Hypothalamus (tissue), 51 donors: ENCODE measurements around the gene GTPBP1.

Experiments used
- DNase-seq, 51 donors: peaks; one replicate each; lab custom pipeline; 2025; lab: John Stamatoyannopoulos, UW

GTPBP1 gene

DNA sequence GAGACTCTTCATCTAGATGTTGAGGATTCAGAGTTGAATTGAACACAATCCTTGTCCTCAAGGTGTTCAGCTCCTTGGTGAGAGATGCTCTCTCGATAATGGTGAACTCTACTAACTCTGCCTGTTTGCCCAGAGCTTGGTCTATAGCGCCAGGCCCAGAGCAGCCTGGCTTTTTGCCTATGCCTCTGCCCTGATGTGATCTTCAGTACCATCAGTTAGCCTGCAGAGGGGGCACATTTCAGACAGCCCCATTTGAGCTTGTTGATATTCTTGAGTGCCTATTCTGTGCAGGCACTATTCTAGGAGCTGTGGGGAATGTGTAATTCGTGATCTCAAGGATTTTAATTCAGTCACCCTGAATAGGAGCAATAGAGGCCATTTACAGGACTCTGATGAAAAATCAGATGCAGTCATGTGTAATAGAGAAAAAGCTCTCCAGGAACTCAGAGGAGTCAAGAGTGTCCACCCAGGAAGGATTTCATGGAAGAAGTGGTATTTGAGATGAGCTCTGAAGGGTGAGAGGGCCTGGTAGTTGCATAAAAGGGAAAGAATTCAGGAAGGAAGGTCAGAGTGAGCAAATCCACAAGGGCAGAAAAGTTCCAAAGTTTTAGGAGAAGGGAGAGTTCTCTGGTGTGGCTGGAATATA is 19.3 kb downstream of the GTPBP1 start:
- DNase-seq, result peak in 21 of 51 donors; percentile 11 to 75 (median 51)

DNA sequence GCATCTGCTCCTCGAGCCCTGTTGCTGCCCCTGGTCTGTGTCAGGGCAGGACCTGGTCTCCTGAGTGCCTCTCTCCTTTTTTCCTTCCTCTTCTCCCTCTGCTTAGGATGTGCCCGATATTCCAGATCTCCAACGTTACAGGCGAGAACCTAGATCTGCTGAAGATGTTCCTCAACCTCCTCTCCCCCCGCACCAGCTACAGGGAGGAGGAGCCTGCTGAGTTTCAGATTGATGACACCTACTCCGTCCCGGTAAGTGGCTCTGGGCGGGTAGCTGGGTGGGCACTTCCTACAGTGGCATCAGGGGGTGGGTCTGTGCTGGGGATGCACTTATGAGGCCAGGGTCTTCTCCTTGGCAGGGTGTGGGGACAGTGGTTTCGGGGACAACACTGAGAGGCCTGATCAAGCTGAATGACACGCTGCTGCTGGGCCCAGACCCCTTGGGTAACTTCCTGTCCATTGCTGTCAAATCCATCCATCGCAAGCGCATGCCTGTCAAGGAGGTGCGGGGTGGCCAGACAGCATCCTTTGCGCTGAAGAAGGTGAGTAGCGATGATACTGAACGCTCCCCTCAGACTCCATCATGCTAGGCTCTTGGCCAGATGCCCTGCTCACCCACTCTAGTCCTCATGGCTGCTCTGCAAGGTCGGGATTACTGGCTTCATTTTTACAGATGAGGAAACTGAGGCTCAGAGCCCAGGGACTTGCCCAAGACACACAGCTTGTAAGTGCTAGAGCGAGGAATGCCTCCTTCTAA is 20.3 kb downstream of the GTPBP1 start:
- DNase-seq, result no peak

DNA sequence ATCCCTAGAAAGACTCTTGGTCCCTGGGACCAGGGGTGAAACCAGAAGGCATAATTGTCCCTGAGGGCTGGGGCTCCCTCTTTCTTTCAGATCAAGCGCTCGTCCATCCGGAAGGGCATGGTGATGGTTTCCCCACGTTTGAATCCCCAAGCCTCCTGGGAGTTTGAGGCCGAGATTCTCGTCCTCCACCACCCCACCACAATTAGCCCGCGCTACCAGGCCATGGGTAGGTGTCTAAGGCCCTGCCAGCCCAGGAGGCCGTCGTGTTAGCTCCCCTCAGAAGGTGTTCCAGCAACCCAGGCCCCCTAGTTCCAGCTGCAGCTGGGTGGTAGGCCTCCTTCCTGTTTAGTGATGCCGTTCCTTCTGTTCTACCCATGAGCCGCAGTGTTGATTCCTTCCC is 21.4 kb downstream of the GTPBP1 start:
- no peak for DNase-seq

DNA sequence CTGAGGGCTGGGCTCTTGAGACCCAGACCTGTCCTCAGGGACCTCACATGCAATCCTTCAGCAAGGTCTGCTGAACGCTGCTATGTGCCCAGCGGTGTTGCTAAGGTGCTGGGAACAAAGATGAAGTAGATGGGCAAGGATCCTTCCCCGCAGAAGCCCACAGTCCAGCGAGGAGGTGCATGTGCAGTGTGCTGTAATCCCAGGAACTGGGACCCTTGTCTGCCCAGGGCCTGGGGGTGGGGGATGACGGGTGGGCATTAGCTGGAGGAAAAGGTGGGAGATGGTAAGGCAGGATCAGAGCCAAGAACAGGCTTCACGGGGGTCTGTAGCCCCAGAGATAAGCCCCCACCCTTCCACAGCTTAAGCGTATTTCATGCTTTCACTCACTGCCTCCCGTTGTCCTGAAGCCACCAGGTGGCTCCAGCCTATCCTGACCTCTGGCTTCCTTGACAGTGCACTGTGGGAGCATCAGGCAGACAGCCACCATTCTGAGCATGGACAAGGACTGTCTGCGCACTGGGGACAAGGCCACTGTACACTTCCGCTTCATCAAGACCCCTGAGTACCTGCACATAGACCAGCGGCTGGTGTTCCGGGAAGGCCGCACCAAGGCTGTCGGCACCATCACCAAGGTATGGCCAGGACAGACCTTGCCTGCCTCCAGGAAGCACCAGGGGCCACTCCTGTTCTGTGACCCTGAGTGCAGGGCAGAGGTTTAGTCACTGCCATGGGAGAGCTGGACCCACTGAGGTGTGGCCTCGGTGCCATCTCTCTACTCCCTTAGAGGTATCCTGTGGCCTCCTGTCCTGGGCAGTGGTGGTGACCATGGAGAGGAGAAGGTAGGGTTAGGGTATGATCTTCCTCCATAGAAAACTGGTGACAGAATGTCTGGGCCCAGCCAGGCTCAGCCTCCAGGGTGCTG is 22.0 kb downstream of the GTPBP1 start:
- no peak for DNase-seq

DNA sequence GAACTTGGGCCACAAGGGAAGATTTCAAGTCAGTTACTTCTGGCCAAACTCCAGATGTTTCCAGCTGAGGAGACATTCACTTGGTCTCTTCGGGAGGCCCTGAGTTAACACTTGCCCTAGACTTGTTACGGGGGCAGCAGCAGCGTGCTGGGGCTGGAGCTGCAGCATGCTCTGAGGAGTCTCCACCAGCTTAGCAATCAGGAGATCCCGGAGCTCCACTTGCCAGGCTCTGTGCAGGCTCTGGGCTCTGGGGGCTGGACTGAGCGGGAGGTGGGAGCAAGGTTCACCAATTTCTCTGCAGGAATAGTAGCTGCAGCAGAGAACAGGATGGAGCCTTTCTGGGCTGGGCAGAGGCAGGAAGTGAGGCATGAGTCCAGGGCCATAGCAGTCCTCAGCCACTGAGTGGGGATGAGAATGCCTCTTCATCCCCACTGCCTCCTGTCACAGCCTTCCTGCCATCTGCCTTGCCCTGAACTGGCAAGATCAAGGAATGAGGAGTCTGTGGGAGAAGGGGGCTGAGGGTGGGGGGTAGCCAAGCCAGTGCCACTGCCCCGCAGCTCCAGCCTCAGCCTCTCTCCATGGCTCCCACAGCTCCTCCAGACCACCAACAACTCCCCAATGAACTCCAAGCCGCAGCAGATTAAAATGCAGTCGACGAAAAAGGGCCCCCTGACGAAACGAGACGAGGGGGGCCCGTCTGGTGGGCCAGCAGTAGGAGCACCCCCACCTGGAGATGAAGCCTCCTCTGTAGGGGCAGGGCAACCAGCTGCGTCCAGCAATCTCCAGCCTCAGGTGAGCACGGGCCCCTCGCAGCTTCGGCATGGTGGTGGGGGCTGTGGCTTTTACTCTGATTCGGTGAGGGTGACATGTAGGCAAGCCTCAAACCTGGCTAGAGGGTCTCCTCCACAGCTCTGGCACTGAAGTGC is 23.4 kb downstream of the GTPBP1 start:
- DNase-seq, result no peak

DNA sequence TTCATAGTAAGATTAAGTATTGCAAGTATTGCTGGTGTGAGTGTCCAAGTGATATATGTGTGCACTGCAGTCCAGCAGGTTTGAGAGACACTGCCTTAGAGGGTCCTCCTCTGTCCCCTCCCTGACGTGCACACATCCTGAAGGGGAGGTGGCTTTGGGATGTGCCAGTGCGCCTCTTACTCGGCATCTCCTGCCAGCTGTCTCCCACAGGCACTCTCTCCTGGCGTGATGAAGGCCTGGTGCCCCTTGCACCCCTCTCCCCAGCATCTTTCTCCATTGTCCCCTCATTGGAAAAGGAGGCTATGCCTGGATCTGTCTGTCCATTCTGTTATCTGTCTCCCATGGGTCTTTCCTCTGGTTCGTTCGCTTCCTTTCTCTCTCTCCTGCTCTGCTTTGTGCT is 24.2 kb downstream of the GTPBP1 start:
- DNase-seq, result no peak

DNA sequence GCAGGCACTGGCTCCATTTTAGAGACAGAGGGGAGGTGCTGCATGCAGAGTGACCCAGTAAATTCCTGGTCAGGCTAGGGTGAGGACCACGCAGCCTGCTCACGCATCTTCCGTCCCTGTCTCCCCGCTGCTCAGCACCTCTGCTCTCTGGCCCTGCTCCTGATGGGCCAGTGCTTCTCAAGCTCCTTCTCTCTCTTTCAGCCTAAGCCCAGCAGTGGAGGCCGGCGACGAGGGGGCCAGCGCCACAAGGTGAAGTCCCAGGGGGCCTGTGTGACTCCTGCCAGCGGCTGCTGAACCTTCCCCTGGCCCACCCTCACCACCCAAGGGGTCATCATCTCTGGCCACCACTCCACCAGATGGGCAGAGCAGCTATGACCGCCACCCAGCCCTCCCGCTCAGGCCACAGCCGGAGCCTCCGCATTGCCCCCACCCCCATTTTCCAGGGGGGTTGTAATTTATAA is 24.7 kb downstream of the GTPBP1 start:
- DNase-seq, result no peak

DNA sequence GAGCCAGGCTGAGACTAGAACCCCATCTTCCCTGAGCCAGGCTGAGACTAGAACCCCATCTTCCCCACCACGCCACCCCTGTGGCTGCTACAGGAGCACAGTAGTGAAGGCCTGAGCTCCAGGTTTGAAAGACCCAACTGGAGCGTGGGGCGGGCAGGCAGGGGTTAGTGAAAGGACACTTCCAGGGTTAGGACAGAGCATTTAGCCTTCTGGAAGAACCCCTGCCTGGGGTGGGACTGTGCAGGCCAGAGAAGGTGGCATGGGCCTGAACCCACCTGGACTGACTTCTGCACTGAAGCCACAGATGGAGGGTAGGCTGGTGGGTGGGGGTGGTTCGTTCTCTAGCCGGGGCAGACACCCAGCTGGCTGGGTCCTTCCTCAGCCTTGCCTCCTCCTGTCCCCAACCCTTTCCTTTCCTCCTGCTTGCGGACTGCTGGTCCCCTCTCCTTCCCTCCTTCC is 26.0 kb downstream of the GTPBP1 start:
- no peak for DNase-seq

DNA sequence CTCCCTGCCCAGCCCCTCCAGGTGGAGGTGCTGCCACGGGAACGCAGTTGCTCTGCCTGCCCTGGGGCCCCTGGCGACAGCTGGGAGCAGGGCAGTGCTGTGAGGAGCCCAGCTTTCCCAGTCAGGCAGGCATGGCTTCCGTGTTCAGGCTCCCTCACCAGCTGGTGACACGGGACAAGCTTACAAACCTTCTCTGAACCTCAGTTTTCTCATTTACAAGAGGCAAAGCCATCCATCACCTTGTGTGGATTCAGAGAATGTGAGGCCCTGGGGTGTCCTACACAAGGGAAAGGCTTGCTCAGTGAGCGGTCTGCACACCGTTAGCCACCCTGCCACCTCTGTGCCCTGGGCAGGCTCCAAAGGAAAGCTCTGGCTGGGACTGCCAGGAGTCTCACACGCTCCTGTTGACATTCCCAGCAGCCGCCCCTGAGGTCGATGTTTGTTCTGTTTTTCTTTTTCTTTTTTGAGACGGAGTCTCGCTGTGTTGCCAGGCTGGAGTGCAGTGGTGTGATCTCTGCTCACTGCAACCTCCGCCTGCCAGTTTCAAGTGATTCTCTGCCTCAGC is 26.6 kb downstream of the GTPBP1 start:
- DNase-seq, result peak in 13 of 51 donors; percentile 30 to 63 (median 43)

DNA sequence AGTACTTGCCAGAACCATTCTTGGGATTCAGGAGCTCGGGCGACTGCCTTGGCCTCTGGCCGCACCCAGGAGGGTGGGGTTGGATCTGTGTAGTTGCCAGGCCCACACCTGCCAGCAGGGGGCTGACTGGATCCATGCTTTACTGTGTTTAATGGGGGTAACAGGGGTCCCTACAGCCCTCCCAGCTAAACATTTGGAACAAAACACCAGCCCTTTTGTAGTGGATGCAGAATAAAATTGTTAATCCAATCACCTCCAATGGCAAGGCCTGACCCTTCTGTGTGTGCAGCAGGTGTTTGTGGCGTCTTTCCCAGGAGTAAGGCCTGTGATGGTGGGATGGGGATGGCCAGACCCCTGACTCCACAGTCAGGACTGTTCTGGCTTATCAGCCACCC is 27.6 kb downstream of the GTPBP1 start:
- DNase-seq, result peak in 27 of 51 donors; percentile 17 to 87 (median 50)

DNA sequence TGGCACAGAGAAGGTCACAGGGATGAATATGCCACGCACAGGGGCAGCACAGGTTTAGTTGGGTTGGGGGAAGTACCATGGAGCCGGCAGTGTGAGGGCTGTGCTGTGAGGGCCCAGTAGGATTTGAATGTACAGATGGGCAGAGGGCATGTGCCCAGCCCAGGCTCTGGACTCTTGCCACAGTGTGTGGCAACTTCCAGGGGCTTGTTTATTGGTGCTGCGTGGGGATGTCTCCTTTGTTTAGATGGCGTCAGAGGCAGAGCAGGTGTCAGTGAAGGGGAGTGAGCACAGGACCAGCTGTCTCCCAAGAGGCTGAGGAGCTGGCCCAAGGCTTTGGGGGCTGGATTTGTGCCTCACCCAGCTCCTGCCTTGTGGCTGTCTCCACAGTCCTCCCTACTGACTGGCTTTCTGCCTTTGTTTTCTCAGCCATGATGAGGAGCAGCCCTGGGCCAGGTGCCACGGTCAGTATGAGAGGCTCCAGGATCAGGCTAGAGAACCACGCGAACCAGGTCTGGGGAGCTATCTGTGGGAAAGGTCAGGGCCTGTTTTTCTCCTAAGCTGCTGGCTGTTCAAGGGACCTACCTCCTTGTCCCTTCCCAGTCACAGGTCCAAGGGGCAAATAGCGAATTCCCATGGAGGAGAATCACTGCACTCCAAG is 28.1 kb downstream of the GTPBP1 start:
- DNase-seq, result peak in 48 of 51 donors; percentile 33 to 92 (median 77)

DNA sequence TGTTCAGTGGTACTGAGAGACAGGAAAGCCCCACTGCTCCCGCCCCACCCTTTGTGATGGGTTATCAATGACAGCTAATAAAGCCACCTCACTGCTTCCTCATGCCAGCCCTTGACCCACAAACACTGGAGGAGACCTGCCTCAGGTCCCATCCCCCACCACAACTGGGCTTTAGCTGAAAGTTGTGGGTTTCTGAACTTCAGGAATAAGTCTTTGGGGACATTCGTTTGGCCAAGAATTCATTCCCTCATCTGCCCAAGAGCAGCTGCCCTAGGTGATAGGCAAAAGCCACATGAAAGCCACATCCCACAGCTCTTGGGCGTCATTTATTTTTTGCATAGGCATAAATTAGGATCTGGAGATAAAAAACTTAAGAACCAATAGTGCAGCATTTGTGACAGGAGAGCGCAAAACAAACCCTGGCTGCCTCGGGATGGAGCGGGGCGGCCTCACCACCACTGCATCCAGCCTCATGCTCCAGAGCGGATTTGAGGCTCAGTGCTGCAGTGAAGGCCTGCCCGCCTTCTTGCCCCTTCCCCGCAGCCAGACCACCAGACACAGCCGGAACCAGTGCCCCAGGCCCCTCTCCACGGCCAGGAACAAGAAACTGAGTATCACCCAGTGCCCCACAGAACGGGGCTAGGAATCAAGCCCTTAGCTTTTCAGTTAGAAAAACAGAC is 28.8 kb downstream of the GTPBP1 start:
- DNase-seq, result peak in 2 of 51 donors; percentile 59 to 67

DNA sequence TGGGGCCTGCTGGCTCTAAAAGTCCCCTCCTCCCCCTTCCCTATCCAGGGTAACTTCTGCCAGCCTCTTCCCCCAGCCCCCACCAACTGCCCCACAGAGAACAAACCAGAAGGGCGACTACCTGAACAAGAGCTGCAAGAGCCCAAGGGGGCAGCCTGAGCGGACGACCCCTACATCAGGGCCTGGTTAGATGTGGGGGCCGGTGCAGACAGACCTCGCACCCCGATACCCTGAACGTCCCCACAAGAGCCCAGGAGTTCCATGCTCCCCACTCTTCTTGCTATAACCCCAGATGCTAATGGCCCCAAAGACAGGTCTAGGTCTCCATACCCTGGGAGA is 29.4 kb downstream of the GTPBP1 start:
- DNase-seq, result no peak

DNA sequence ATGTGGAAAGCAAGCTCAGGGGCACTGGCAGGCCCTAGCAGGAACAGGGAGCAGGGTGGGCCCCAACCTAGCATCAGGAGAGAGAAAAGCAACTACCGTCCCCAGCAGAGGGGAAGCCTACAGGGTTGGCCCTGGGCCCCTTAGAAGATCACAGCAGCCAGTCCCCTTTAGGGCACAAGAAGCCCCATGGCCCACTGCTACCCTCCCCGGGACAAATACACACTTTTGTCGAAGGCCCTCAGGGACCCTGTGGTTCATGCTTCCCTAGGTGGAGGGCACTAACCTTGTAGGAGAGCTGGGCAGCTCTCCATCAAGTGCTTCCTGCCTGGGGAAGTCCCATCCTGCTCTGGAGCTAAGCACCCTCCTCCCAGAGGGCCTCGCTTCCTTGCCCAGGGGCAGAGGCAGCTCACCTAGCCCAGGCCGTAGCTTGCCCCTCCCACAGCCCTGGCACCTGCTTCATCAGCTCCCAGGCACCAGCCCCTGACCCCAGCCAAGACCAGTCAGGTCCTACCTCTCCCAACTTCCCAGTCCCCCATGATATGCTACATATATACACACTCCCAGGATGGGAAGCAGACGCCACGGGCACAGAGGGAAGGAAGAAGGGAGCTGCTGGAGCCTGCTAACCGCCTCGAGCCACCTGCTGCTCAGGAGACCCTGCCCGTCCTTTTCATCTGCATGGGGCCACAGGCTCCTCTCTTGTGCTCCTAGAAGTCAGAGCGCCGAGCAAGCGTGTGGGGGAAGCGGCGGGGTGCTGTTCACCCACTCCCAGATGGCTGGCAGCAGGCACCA is 29.9 kb downstream of the GTPBP1 start:
- DNase-seq, result peak in 1 of 51 donors; percentile 44

DNA sequence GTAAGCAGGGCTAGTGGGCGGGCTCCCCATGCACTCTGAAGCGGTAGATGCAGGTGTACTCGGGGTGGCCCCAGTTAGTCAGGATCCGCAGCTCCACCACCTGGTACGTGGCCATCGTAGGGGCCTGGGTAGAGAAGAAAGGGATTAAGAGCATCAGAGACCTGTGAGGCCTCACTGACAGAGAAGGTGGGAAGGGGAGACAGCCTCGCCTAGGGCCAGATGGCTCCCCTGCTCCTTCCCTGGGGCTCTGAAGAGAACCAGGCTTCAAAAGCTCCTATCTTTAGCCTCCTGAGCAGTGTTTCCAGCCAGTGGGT is 30.5 kb downstream of the GTPBP1 start:
- peak in 1 of 51 donors; percentile 27 for DNase-seq

DNA sequence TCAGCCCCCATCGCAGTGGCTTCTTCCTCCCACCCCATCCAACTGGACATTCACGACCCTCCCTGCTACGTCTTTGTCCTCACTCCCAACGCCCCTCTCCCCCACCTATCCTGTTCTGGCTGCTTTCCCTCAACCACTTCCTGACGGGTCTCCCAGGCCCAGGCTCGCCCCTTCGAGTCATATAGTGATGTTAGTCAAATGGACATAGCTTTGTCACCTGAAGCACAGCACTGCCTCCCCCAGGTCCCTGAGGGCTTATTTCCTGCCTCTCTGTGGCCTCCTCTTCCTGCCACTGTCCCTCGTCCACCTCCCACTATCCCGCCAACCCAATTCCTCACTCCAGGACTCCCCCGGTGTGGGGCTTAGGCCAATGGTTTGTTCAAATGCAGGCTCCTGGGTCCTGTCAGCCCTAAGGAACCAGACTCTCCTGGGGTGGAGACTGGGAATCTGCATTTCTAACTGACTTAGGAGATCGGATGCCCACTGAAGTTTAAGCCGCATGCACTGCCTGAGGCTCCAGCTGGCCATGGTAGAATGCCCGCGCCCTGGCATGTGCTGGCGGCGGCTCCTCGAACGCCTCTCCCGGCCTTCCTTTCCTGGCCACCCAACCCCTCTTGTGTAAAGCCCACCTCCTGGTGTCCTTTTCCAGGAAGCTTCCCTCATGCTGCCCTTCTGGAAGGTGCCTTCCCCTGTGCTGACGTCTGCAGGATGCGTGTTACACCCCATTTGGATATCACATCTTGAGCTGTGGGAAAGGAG is 31.7 kb downstream of the GTPBP1 start:
- no peak for DNase-seq

DNA sequence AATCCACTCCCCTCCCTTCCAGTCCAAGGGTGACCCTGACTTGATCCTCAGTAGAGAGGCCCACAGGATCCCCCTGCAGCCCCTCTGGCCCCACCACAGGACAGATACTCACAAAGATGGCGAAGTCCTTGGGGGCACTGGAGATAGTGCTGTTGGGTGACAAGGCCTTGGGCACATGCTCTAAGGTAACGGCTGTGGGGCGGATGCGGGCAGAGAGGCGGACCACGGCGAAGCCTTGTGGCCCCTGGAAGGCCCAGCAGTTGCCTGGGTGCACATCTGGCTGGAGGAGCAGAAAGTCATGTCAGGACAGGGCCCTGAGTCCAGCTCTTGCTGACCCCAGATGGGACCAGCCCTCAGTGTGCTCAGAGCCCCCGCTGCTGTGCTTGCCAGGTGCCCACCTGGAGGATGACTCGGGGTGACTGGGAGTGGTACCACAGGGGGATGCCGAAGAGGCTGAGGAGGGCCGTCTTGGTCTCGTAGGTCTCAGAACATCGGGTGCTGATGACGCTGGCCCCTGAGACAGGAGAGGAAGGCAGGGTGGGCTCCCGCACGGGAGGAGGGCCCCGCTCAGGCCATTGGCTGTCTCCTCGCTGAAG is 32.8 kb downstream of the GTPBP1 start:
- no peak for DNase-seq
